ENCODE measurements around the gene GNAI3.

- TF ChIP-seq EZH2 (IDR thresholded peaks at IDR 0.05; ENCODE audit: low read length), result no peak
- TF ChIP-seq, protein P1, sequence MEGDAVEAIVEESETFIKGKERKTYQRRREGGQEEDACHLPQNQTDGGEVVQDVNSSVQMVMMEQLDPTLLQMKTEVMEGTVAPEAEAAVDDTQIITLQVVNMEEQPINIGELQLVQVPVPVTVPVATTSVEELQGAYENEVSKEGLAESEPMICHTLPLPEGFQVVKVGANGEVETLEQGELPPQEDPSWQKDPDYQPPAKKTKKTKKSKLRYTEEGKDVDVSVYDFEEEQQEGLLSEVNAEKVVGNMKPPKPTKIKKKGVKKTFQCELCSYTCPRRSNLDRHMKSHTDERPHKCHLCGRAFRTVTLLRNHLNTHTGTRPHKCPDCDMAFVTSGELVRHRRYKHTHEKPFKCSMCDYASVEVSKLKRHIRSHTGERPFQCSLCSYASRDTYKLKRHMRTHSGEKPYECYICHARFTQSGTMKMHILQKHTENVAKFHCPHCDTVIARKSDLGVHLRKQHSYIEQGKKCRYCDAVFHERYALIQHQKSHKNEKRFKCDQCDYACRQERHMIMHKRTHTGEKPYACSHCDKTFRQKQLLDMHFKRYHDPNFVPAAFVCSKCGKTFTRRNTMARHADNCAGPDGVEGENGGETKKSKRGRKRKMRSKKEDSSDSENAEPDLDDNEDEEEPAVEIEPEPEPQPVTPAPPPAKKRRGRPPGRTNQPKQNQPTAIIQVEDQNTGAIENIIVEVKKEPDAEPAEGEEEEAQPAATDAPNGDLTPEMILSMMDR (optimal IDR thresholded peaks at IDR 0.05 in 1 of 3, IDR thresholded peaks at IDR 0.05 in 1 of 3, conservative IDR thresholded peaks at IDR 0.05 in 1 of 3; ENCODE audit: extremely low read depth in 1 of 3, insufficient read depth in 2 of 3, low read length in 3 of 3), result no peak
Measured at GRCh38 chr1:109564194-109564878, 15.9 kb downstream of the GNAI3 start.
